DND-41 (cell line): ENCODE measurements around the gene IL17RB.

Source experiments
- EZH2 ChIP-seq: IDR thresholded peaks from 3 replicates; pipeline ENCODE4 v1.6.1; 2012; ENCODE audit warnings: borderline replicate concordance, low read depth, mild to moderate bottlenecking, moderate library complexity, low read length, inconsistent platforms; ENCODE audit not compliant: severe bottlenecking
- TF ChIP-seq, protein P1 (sequence below): IDR thresholded peaks from 2 replicates; pipeline ENCODE4 v1.5.1; 2012; ENCODE audit warnings: borderline replicate concordance, low read length, moderate library complexity, mild to moderate bottlenecking; ENCODE audit not compliant: poor library complexity, severe bottlenecking; ENCODE audit errors: extremely low read depth

DNA sequence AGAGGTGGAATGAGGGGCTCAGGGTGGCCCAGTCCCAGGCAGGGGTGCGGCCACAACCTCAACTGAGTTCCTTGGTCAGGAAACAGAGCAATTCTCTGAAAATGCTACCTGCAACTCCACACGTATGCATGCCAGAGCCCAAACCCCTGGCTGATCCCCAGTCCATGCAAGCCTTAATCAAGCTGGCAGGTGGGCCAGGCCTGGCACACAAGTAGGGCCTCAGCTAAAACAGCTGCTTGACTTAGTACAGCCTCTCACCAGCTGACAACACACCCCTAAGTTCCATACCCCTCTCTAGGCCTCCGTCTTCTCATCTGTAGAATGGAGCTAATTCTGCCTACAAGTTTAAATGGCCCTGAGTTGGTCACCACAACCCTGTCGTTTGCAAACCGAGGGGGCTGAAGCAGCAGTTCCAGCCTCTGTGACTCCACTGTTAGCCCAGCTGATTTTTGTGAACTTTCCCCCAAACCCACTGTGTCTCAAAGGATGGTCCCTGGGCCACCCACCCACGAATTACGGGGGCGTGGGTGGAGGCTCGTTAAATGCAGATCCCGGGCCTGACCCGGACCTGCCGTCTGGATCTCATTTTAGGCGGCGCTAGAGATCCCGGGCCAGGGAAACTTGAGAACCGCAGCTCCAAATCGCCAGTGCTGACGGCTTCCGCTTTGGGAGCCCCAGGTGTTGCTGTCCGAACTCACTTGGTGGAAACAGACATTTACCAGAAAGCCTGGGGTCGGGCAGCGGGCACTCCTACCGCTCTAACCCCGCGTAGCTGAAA lies 1.1 kb upstream of the IL17RB start:
- TF ChIP-seq, protein P1, sequence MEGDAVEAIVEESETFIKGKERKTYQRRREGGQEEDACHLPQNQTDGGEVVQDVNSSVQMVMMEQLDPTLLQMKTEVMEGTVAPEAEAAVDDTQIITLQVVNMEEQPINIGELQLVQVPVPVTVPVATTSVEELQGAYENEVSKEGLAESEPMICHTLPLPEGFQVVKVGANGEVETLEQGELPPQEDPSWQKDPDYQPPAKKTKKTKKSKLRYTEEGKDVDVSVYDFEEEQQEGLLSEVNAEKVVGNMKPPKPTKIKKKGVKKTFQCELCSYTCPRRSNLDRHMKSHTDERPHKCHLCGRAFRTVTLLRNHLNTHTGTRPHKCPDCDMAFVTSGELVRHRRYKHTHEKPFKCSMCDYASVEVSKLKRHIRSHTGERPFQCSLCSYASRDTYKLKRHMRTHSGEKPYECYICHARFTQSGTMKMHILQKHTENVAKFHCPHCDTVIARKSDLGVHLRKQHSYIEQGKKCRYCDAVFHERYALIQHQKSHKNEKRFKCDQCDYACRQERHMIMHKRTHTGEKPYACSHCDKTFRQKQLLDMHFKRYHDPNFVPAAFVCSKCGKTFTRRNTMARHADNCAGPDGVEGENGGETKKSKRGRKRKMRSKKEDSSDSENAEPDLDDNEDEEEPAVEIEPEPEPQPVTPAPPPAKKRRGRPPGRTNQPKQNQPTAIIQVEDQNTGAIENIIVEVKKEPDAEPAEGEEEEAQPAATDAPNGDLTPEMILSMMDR: no peak
- TF ChIP-seq EZH2: no peak
